ENCODE results near the gene IFT43. TPM values are rescaled to one million over a fixed set of nuclear protein-coding genes. Genes with fewer than 3 reads are reported as not detected.

IFT43 gene
- total RNA-seq, 4 donors from 2014 or later, result 8.7 to 18.1 (median 14.2) TPM

DNA sequence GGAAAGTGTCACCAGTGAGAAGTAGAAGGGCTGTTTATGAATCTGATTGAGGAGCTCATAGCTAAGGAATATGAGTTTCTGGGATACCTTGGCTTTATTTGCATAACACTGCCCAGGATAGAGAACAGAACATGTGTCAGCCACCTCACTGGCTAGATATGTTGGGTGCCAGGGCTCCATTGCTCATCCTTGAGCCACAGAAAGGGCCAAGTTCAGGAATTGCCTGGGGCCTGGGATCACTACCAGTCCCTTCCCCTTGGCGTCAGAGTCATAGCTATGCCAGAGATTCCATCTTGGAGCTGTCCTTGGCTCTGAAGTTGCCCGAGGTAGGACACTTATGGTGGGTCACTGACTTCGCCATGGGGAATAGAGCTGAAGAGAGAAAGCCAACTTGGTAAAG lies 49.0 kb downstream of the IFT43 start:
- Histone ChIP-seq H3K27ac (no peak overlapping the region), H3K27me3 (no peaks in the 10 kb centered on the region), H3K36me3 (peaks cover 0 to 6% of the 10 kb centered on the region in 2 donors), H3K4me3 (no peak overlapping the region), H3K4me1 (no peaks in the 10 kb centered on the region), H3K9me3 (no peaks in the 10 kb centered on the region)
- no peak for TF ChIP-seq POLR2A (IDR thresholded peaks at IDR 0.05)
- TF ChIP-seq, protein P1, sequence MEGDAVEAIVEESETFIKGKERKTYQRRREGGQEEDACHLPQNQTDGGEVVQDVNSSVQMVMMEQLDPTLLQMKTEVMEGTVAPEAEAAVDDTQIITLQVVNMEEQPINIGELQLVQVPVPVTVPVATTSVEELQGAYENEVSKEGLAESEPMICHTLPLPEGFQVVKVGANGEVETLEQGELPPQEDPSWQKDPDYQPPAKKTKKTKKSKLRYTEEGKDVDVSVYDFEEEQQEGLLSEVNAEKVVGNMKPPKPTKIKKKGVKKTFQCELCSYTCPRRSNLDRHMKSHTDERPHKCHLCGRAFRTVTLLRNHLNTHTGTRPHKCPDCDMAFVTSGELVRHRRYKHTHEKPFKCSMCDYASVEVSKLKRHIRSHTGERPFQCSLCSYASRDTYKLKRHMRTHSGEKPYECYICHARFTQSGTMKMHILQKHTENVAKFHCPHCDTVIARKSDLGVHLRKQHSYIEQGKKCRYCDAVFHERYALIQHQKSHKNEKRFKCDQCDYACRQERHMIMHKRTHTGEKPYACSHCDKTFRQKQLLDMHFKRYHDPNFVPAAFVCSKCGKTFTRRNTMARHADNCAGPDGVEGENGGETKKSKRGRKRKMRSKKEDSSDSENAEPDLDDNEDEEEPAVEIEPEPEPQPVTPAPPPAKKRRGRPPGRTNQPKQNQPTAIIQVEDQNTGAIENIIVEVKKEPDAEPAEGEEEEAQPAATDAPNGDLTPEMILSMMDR (IDR thresholded peaks at IDR 0.05 in 4 of 5, conservative IDR thresholded peaks at IDR 0.05 in 1 of 5), result no peak
- in situ Hi-C loops (cut with MboI; ENCODE audit: low sequenced_read_pairs in 4 of 4) (loop anchor here in 2 of 4 donors (25.0 kb wide), 1 partner anchor 603 kb away; no protein-coding TSS in a partner anchor), intact Hi-C loops (cut with DNase I; ENCODE audit: low total_unique reads) (no loop called here)
- ATAC-seq (no peak), DNase-seq (no peak)

DNA sequence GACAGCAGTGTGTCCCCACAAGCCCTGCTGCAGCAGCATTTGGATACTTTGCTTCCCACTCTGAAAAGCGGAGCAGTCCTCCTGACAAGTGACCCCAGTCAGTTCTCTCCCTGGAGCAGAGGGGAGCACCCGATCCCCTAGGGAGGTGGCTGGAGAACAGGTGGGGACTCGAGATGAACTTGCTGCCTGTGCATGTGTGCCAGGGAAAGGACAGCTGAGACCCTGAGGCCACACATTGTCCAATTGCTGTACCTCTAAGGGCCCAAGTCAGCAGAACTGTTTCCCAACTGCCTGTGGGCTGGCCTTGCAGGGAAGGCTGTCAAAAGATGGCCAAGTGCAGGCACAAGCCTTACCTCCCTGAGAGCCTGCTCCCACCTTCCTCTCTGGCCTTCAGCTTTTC lies 55.1 kb downstream of the IFT43 start:
- no peaks in the 10 kb centered on the region for H3K27me3 ChIP-seq
- in situ Hi-C loops (cut with MboI; ENCODE audit: low sequenced_read_pairs in 4 of 4), result loop anchor here in 2 of 4 donors (25.0 kb wide), 1 partner anchor 597 kb away; no protein-coding TSS in a partner anchor
- peaks cover 0 to 3% of the 10 kb centered on the region in 2 donors for H3K4me1 ChIP-seq
- no peaks in the 10 kb centered on the region for H3K9me3 ChIP-seq
- TF ChIP-seq, protein P1 (IDR thresholded peaks at IDR 0.05 in 4 of 5, conservative IDR thresholded peaks at IDR 0.05 in 1 of 5), result no peak
- TF ChIP-seq POLR2A (IDR thresholded peaks at IDR 0.05), result no peak
- intact Hi-C loops (cut with DNase I; ENCODE audit: low total_unique reads), result no loop called here
- H3K4me3 ChIP-seq, result no peak overlapping the region
- ATAC-seq (no peak), DNase-seq (no peak)
- H3K36me3 ChIP-seq, result no peaks in the 10 kb centered on the region
- H3K27ac ChIP-seq, result no peak overlapping the region

DNA sequence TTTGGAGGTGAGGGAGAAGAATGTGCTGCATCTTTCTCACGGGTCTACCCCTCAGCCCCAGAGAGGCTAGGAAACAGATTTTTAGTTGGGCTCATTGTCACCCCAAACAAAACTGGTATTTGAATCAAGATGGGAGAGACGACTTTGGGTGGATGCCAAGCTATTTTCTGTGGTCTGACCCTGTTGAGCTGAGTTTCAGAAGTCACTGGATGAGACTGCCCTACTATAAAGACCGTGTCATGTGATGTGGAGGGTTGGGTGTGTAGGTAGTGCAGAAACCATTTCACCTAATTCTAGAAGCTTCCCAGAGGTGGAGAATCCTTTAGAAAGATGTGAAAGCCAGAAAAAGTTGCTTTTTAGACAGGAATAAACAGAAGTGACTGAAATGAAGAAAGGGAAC lies 60.2 kb downstream of the IFT43 start:
- Histone ChIP-seq H3K27ac (no peak overlapping the region), H3K27me3 (no peaks in the 10 kb centered on the region), H3K4me3 (no peak overlapping the region), H3K9me3 (no peaks in the 10 kb centered on the region), H3K4me1 (no peaks in the 10 kb centered on the region), H3K36me3 (no peaks in the 10 kb centered on the region)
- DNase-seq, result no peak
- in situ Hi-C loops (cut with MboI; ENCODE audit: low sequenced_read_pairs in 4 of 4), result loop anchor here in 2 of 4 donors (25.0 kb wide), 1 partner anchor 592 kb away; no protein-coding TSS in a partner anchor
- intact Hi-C loops (cut with DNase I; ENCODE audit: low total_unique reads), result no loop called here
- ATAC-seq, result no peak
- TF ChIP-seq, protein P1 (IDR thresholded peaks at IDR 0.05 in 4 of 5, conservative IDR thresholded peaks at IDR 0.05 in 1 of 5), result no peak
- no peak for TF ChIP-seq POLR2A (IDR thresholded peaks at IDR 0.05)

DNA sequence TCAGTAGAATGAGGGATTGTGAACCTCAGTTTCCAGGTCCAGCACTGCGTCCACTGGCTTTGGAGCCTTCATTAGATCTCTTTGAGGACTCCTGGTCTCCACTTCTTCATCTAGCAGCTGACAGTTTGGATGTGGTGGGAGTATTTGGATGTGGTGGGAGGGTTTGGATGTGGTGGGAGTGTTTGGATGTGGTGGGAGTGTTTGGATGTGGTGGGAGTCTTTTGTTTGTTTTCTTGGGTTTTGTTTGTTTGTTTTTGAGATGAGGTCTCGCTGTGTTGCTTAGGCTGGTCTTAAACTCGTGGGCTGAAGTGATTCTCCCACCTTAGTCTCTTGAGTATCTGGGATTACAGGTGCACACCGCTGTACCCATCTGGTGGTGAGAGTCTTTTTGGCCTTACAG lies 64.7 kb downstream of the IFT43 start:
- ATAC-seq, result no peak
- Histone ChIP-seq H3K27me3 (no peaks in the 10 kb centered on the region), H3K27ac (no peak overlapping the region), H3K4me3 (no peak overlapping the region), H3K36me3 (no peaks in the 10 kb centered on the region), H3K4me1 (no peaks in the 10 kb centered on the region), H3K9me3 (no peaks in the 10 kb centered on the region)
- no peak for DNase-seq
- no peak for TF ChIP-seq POLR2A (IDR thresholded peaks at IDR 0.05)
- TF ChIP-seq, protein P1 (IDR thresholded peaks at IDR 0.05 in 4 of 5, conservative IDR thresholded peaks at IDR 0.05 in 1 of 5), result no peak
- intact Hi-C loops (cut with DNase I; ENCODE audit: low total_unique reads) (loop anchor here (1.0 to 2.0 kb wide), 2 partner anchors 337 to 597 kb away; no protein-coding TSS in a partner anchor), in situ Hi-C loops (cut with MboI; ENCODE audit: low sequenced_read_pairs in 4 of 4) (loop anchor here (5.0 to 25.0 kb wide), 5 partner anchors 42 to 587 kb away; no protein-coding TSS in a partner anchor)

All from gastrocnemius medialis (tissue), 4 donors.